Adrenal gland (tissue), 5 donors: ENCODE results near the gene PARP8.

Experiments
- CTCF ChIP-seq, 6 experiments: fragments of 450-650 bp in 4 of 6; fragments of 200-600 bp in 2 of 6; sonication (generic) in 1 of 6; IDR thresholded peaks; 1 replicate in 5 of 6; 2 replicates in 1 of 6; pipeline versions ENCODE4 v1.5.1 to v1.8.0; 2016 to 2021; ENCODE audit warnings: antibody characterized with exemption in 6 of 6, mild to moderate bottlenecking in 2 of 6, moderate library complexity in 1 of 6
- POLR2A ChIP-seq, 2 donors: fragments of 450-650 bp; IDR thresholded peaks; one replicate each; pipeline ENCODE4 v1.6.1; 2017; ENCODE audit warnings: antibody characterized with exemption in 2 of 2, mild to moderate bottlenecking in 2 of 2, moderate library complexity in 1 of 2
- donor health status: DM: no; HTN: no; CAD: no.

GRCh38 chr5:50710838-50711237 is 44.4 kb downstream of the PARP8 start:
- TF ChIP-seq CTCF (IDR thresholded peaks at IDR 0.05): no peak
- no peak for TF ChIP-seq POLR2A (IDR thresholded peaks at IDR 0.05)
